Measurements from ENCODE around the gene ZNF516.
A peak's percentile ranks its signal among the peaks of the same experiment; 100 is the strongest.

Gene ZNF516

GRCh38 chr18:76463872-76464271, 31.2 kb downstream of the ZNF516 start:
- Histone ChIP-seq H3K4me3 (ENCODE audit: low read depth, low read length) (no peak overlapping the region), H3K36me3 (ENCODE audit: control insufficient read depth in 2 of 2, insufficient read depth in 1 of 2, low read length in 2 of 2) (peaks cover 0 to 11% of the 10 kb centered on the region in 2 experiments; a peak in 2 of 3 replicates), H3K4me1 (ENCODE audit: control insufficient read depth, insufficient read depth, low read length) (no peaks in the 10 kb centered on the region), H3K9me3 (ENCODE audit: control insufficient read depth, insufficient read depth, low read depth, low read length) (no peaks in the 10 kb centered on the region), H3K27ac (ENCODE audit: extremely low read depth, low read depth, low read length) (no peak overlapping the region)
- POLR2A ChIA-PET, result no interaction called here
- no peak for TF ChIP-seq KLF16 (tag by site-specific recombination; IDR thresholded peaks at IDR 0.05)
- TF ChIP-seq ZNF548 (tag by site-specific recombination; IDR thresholded peaks at IDR 0.05), result no peak
- no peak for TF ChIP-seq ZNF600 (tag by site-specific recombination; IDR thresholded peaks at IDR 0.05)
- no peak for TF ChIP-seq ZNF138 (tag by site-specific recombination; IDR thresholded peaks at IDR 0.05; ENCODE audit: borderline replicate concordance)
- TF ChIP-seq ZNF692 (tag by site-specific recombination; IDR thresholded peaks at IDR 0.05), result no peak
- TF ChIP-seq ZNF341 (tag by site-specific recombination; IDR thresholded peaks at IDR 0.05; ENCODE audit: low read depth), result no peak
- no peak for TF ChIP-seq OSR2 (tag by site-specific recombination; IDR thresholded peaks at IDR 0.05)
- TF ChIP-seq KLF17 (tag by site-specific recombination; IDR thresholded peaks at IDR 0.05), result no peak
- no peak for TF ChIP-seq GLIS1 (tag by site-specific recombination; IDR thresholded peaks at IDR 0.05)
- CTCF ChIA-PET, result no interaction called here

GRCh38 chr18:76463358-76463757, 31.7 kb downstream of the ZNF516 start:
- no peak overlapping the region for H3K27ac ChIP-seq (ENCODE audit: extremely low read depth, low read depth, low read length)
- no peaks in the 10 kb centered on the region for H3K9me3 ChIP-seq (ENCODE audit: control insufficient read depth, insufficient read depth, low read depth, low read length)
- peaks cover 0 to 16% of the 10 kb centered on the region in 2 experiments; a peak in 2 of 3 replicates for H3K36me3 ChIP-seq (ENCODE audit: control insufficient read depth in 2 of 2, insufficient read depth in 1 of 2, low read length in 2 of 2)
- H3K4me3 ChIP-seq (ENCODE audit: low read depth, low read length), result no peak overlapping the region
- ChIA-PET CTCF (interaction anchor here (0.9 kb wide), 1 partner anchor 13 kb away, joined by 3 read pairs; no protein-coding TSS in a partner anchor), POLR2A (no interaction called here)
- H3K4me1 ChIP-seq (ENCODE audit: control insufficient read depth, insufficient read depth, low read length), result no peaks in the 10 kb centered on the region; the same call in 1 of the 2 replicates
- TF ChIP-seq GLI2 (tag by site-specific recombination; IDR thresholded peaks at IDR 0.05; ENCODE audit: borderline replicate concordance, low read depth), result no peak
- TF ChIP-seq ZNF121 (tag by site-specific recombination; IDR thresholded peaks at IDR 0.05), result no peak

GRCh38 chr18:76462326-76462694, 32.7 kb downstream of the ZNF516 start:
- Histone ChIP-seq H3K9me3 (ENCODE audit: control insufficient read depth, insufficient read depth, low read depth, low read length) (no peaks in the 10 kb centered on the region), H3K36me3 (ENCODE audit: control insufficient read depth in 2 of 2, insufficient read depth in 1 of 2, low read length in 2 of 2) (peaks cover 0 to 17% of the 10 kb centered on the region in 2 experiments; a peak in 2 of 3 replicates), H3K27ac (ENCODE audit: extremely low read depth, low read depth, low read length) (no peak overlapping the region), H3K4me3 (ENCODE audit: low read depth, low read length) (no peak overlapping the region), H3K4me1 (ENCODE audit: control insufficient read depth, insufficient read depth, low read length) (peaks cover 7% of the 10 kb centered on the region)
- no peak for TF ChIP-seq IKZF3 (tag by site-specific recombination; IDR thresholded peaks at IDR 0.05)
- TF ChIP-seq ZNF548 (tag by site-specific recombination; IDR thresholded peaks at IDR 0.05), result no peak
- no peak for TF ChIP-seq ZNF155 (tag by site-specific recombination; IDR thresholded peaks at IDR 0.05)
- peak; percentile 47; the same call in 1 of the 2 replicates for TF ChIP-seq ZNF600 (tag by site-specific recombination; IDR thresholded peaks at IDR 0.05)
- TF ChIP-seq ZNF580 (tag by site-specific recombination; IDR thresholded peaks at IDR 0.05), result no peak
- no peak for TF ChIP-seq ZNF791 (tag by site-specific recombination; IDR thresholded peaks at IDR 0.05)
- no peak for TF ChIP-seq WT1 (tag by site-specific recombination; IDR thresholded peaks at IDR 0.05)
- TF ChIP-seq ZXDB (tag by site-specific recombination; IDR thresholded peaks at IDR 0.05), result no peak
- POLR2A ChIA-PET, result no interaction called here
- CTCF ChIA-PET, result interaction anchor here (1.1 kb wide), 1 partner anchor 10 kb away, joined by 3 read pairs; no protein-coding TSS in a partner anchor

All from HEK293 (cell line).